ENCODE data around the gene ABHD2.

GRCh38 chr15:89122505-89123180 lies 34.4 kb downstream of the ABHD2 start:
- TF ChIP-seq CTCF (IDR thresholded peaks at IDR 0.05), result no peak
- no peak for TF ChIP-seq POLR2A (IDR thresholded peaks at IDR 0.05)

Measured in heart left ventricle (tissue), 13 donors.